Measurements from ENCODE around the gene USB1. TPM values are rescaled to one million over a fixed set of nuclear protein-coding genes. Genes with fewer than 3 reads are reported as not detected.

The USB1 gene
- total RNA-seq, 1 donor from 2014 or later: 39.9 TPM

DNA sequence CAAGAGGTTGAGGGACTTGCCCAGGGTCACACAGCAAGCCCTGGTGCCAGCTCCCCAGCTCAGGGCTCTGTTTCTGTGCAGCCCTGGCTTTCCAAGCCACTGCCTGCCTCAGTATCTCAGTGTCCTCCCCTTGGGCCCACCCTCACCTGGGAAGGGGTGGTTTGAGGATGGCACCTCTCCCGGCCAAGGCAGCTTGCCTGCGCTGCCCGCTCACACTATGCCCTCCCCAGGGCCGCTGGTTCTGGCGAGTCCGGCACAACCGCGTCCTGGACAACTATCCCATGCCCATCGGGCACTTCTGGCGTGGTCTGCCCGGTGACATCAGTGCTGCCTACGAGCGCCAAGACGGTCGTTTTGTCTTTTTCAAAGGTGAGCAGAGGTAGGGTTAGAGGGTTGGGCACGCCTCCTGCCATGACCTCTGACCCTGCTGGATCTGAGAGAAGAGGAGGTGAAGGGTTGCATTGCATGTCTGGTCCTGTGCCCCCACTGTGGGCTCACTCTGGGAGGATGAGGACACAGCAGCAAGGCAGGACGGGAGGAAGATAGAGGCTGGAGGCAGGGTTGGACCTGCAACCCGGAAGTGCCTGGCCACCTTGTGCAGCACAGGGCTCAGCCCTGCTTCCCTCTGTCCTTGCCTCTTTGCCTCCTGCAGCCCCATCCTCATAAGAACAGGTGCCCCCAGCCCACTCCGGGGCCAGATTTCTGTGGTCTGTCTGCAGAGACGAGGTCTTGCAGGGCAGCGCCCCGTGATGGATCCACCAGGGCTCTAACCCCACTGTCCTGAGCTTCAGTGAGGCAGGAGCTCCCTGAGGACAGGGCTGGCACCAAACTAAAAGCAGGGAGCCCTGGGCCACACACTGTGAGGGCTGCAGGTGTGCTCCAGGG is 41.0 kb downstream of the USB1 start:
- no peaks in the 10 kb centered on the region for H3K9me3 ChIP-seq
- H3K36me3 ChIP-seq: peaks cover 58% of the 10 kb centered on the region
- no peak for ATAC-seq
- no peak overlapping the region for H3K27ac ChIP-seq
- no peaks in the 10 kb centered on the region for H3K27me3 ChIP-seq (ENCODE audit: low read depth)
- DNase-seq: no peak
- no peak overlapping the region for H3K4me3 ChIP-seq
- intact Hi-C loops (cut with DNase I): no loop called here
- H3K4me1 ChIP-seq: peaks cover 7% of the 10 kb centered on the region
- TF ChIP-seq, protein P1, sequence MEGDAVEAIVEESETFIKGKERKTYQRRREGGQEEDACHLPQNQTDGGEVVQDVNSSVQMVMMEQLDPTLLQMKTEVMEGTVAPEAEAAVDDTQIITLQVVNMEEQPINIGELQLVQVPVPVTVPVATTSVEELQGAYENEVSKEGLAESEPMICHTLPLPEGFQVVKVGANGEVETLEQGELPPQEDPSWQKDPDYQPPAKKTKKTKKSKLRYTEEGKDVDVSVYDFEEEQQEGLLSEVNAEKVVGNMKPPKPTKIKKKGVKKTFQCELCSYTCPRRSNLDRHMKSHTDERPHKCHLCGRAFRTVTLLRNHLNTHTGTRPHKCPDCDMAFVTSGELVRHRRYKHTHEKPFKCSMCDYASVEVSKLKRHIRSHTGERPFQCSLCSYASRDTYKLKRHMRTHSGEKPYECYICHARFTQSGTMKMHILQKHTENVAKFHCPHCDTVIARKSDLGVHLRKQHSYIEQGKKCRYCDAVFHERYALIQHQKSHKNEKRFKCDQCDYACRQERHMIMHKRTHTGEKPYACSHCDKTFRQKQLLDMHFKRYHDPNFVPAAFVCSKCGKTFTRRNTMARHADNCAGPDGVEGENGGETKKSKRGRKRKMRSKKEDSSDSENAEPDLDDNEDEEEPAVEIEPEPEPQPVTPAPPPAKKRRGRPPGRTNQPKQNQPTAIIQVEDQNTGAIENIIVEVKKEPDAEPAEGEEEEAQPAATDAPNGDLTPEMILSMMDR (IDR thresholded peaks at IDR 0.05): no peak

DNA sequence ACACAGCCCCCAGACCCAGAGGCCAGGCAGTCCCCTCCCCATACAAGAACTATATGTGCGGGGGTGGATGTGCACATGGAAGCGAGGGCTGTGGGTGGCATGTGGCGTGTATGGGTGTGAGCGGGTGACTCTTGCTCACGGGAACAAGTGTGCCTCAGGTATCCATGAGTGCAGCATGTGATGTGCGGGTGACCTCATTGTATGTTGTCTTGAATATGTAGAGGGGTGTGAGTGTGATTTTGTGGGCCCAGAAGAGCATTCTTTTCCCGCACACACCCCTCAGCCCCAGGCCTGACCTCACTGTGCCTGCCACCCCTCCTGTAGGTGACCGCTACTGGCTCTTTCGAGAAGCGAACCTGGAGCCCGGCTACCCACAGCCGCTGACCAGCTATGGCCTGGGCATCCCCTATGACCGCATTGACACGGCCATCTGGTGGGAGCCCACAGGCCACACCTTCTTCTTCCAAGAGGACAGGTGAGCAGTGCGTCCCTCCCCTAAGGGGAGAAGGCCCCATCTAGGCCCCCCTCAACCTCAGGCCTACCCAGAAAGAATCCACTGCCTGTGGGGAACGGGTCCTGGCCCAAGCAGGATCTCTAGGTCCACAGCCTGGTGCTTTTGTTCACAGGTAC is 41.8 kb downstream of the USB1 start:
- peaks cover 57% of the 10 kb centered on the region for H3K36me3 ChIP-seq

DNA sequence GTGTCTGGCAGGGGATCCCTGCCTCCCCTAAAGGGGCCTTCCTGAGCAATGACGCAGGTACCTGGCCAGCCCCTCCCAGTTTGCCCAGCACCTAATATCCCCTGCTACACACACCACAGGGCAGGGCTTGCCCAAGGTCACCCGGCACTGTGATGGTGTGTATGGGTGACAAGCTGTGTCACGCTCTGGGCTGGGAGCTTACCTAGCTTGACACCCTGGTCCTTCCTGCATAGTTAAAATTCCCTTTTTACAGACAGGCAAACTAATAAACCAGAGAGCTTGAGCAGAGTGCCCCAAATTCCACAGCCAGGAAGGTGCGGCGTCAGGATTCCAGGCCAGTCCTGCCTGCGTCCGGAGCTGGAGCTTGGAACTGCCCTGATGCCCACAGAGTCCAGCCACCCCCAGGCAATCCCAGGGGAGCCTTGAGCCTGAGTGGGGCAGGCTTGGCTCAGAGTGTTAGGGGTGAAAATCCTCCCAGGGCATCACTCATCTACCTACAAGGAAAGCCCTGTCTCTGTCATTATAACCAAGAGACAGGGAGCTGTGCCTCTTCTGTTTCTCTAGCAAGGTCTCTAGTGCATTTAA is 42.5 kb downstream of the USB1 start:
- H3K36me3 ChIP-seq: peaks cover 50% of the 10 kb centered on the region
- intact Hi-C loops (cut with DNase I): no loop called here

More for the DNA sequence above, 41.8 kb downstream of the USB1 start:
- no peak overlapping the region for H3K4me3 ChIP-seq
- H3K9me3 ChIP-seq: no peaks in the 10 kb centered on the region
- ATAC-seq (no peak), DNase-seq (no peak)
- intact Hi-C loops (cut with DNase I): no loop called here
- no peak overlapping the region for H3K27ac ChIP-seq
- peaks cover 15% of the 10 kb centered on the region for H3K4me1 ChIP-seq
- H3K27me3 ChIP-seq (ENCODE audit: low read depth): no peaks in the 10 kb centered on the region
- TF ChIP-seq, protein P1 (IDR thresholded peaks at IDR 0.05): no peak

GRCh38 chr16:58044266-58045019 is 43.2 kb downstream of the USB1 start:
- no peak for ATAC-seq
- no peak overlapping the region for H3K27ac ChIP-seq
- TF ChIP-seq, protein P1 (IDR thresholded peaks at IDR 0.05): no peak
- H3K4me1 ChIP-seq: peaks cover 19% of the 10 kb centered on the region
- intact Hi-C loops (cut with DNase I): no loop called here
- H3K4me3 ChIP-seq: no peak overlapping the region
- no peak for DNase-seq
- H3K36me3 ChIP-seq: peaks cover 50% of the 10 kb centered on the region
- H3K27me3 ChIP-seq (ENCODE audit: low read depth): no peaks in the 10 kb centered on the region
- H3K9me3 ChIP-seq: no peaks in the 10 kb centered on the region

More for the DNA sequence above, 42.5 kb downstream of the USB1 start:
- ATAC-seq (no peak), DNase-seq (no peak)
- Histone ChIP-seq H3K9me3 (no peaks in the 10 kb centered on the region), H3K27me3 (ENCODE audit: low read depth) (no peaks in the 10 kb centered on the region), H3K4me3 (no peak overlapping the region), H3K27ac (no peak overlapping the region), H3K4me1 (peaks cover 17% of the 10 kb centered on the region)
- TF ChIP-seq, protein P1 (IDR thresholded peaks at IDR 0.05): no peak

- DNase-seq: no peak
- intact Hi-C loops (cut with DNase I): no loop called here
- no peaks in the 10 kb centered on the region for H3K27me3 ChIP-seq (ENCODE audit: low read depth)
- H3K9me3 ChIP-seq: no peaks in the 10 kb centered on the region
- H3K4me1 ChIP-seq: peaks cover 25% of the 10 kb centered on the region
- TF ChIP-seq, protein P1 (IDR thresholded peaks at IDR 0.05): no peak
- no peak for ATAC-seq
- H3K27ac ChIP-seq: no peak overlapping the region
- H3K4me3 ChIP-seq: no peak overlapping the region
- peaks cover 45% of the 10 kb centered on the region for H3K36me3 ChIP-seq
Measured at GRCh38 chr16:58045096-58045495, 43.9 kb downstream of the USB1 start.

Measured in lower lobe of right lung (tissue), 2 donors.